ENCODE results near the gene SLC38A1.
"Not testable (repeated sequence)": the region's sequence is repeated elsewhere in the genome, so short reads cannot be mapped to it uniquely, and the experiment has no call there.

SLC38A1 gene

DNA sequence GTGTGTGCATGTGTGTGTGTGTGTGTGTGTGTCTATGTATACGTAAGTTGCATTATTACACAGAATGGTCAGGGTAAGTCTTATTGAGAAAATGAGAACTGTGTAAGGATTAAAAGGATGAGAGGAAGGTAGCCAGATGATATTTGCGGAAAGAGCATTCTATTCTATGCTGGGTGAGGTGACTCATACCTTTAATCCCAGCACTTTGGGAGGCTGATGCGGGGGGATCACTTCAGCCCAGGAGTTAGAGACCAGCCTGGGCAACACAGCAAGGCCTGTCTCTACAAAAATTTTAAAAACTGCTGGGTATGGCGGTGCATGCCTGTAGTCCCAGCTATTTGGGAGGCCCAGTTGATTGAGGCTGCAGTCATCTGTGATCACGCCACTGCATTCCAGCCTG, 103.7 kb downstream of the SLC38A1 start:
- no peaks in the 10 kb centered on the region for H3K9me3 ChIP-seq (ENCODE audit: insufficient read depth, low read length)
- no peaks in the 10 kb centered on the region for H3K4me1 ChIP-seq (ENCODE audit: insufficient read depth, insufficient read length)
- no peak overlapping the region for H3K9ac ChIP-seq (ENCODE audit: insufficient read length, low read depth)
- no peak overlapping the region for H3K4me3 ChIP-seq (ENCODE audit: insufficient read length, low read depth)
- no peak for TF ChIP-seq YY1 (IDR thresholded peaks at IDR 0.05; ENCODE audit: insufficient read depth, insufficient read length)
- TF ChIP-seq SUZ12 (IDR thresholded peaks at IDR 0.05; ENCODE audit: extremely low read depth, insufficient read depth, insufficient read length), result no peak
- TF ChIP-seq ZNF274 (IDR thresholded peaks at IDR 0.05; ENCODE audit: low read depth, low read length), result no peak
- H3K36me3 ChIP-seq (ENCODE audit: insufficient read depth, insufficient read length, low read length), result no peaks in the 10 kb centered on the region
- H3K27me3 ChIP-seq (ENCODE audit: insufficient read depth, insufficient read length), result no peaks in the 10 kb centered on the region
- DNase-seq (ENCODE audit: low read depth, low spot score), result no peak

GRCh38 chr12:46164186-46164761, 104.6 kb downstream of the SLC38A1 start:
- no peaks in the 10 kb centered on the region for H3K36me3 ChIP-seq (ENCODE audit: insufficient read depth, insufficient read length, low read length)
- H3K9me3 ChIP-seq (ENCODE audit: insufficient read depth, low read length), result no peaks in the 10 kb centered on the region
- no peak for DNase-seq (ENCODE audit: low read depth, low spot score)
- H3K9ac ChIP-seq (ENCODE audit: insufficient read length, low read depth), result no peak overlapping the region
- TF ChIP-seq YY1 (IDR thresholded peaks at IDR 0.05; ENCODE audit: insufficient read depth, insufficient read length) (no peak), SUZ12 (IDR thresholded peaks at IDR 0.05; ENCODE audit: extremely low read depth, insufficient read depth, insufficient read length) (no peak), ZNF274 (IDR thresholded peaks at IDR 0.05; ENCODE audit: low read depth, low read length) (no peak)
- no peaks in the 10 kb centered on the region for H3K4me1 ChIP-seq (ENCODE audit: insufficient read depth, insufficient read length)
- no peaks in the 10 kb centered on the region for H3K27me3 ChIP-seq (ENCODE audit: insufficient read depth, insufficient read length)
- no peak overlapping the region for H3K4me3 ChIP-seq (ENCODE audit: insufficient read length, low read depth)

- H3K36me3 ChIP-seq (ENCODE audit: insufficient read depth, insufficient read length, low read length); H3K4me1 ChIP-seq (ENCODE audit: insufficient read depth, insufficient read length); H3K9me3 ChIP-seq (ENCODE audit: insufficient read depth, low read length); H3K27me3 ChIP-seq (ENCODE audit: insufficient read depth, insufficient read length); DNase-seq (ENCODE audit: low read depth, low spot score); H3K4me3 ChIP-seq (ENCODE audit: insufficient read length, low read depth); H3K9ac ChIP-seq (ENCODE audit: insufficient read length, low read depth): not testable (repeated sequence)
Measured at GRCh38 chr12:46162549-46163076, 106.2 kb downstream of the SLC38A1 start.

DNA sequence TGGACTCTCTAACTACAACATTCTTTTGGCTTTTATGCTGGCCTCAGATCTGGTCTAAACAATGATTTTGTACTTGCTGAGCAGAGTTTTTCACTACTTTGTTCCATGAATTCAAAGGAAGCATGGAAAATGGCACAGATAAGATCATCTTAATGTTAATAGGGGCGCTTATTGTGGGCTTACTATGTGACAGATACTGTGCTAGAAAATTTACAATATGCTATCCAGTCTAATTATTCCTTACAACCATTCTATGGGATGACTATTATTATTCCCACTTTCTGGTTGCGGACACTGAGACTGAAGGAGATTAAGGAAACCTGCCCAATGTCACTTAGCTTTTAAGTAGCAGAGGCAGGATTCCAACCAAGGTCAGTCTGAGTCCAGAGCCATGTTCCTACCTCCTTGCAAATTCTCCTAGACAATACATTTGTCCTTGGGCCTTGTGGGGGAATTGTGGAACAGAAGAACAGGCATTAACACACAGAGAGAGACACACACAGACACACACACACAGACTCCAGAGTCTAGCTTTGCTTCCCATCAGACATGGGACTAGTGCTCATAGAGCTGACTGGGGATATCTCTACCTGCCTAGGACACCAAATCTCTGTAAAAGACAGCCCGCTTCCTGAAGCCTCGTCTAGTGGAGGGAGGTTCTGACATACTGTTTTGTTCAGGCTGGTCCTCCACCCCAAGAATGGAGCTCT, 107.7 kb downstream of the SLC38A1 start:
- Histone ChIP-seq H3K9me3 (ENCODE audit: insufficient read depth, low read length) (peaks cover 2% of the 10 kb centered on the region; the same call in 1 of the 2 replicates), H3K9ac (ENCODE audit: insufficient read length, low read depth) (no peak overlapping the region), H3K36me3 (ENCODE audit: insufficient read depth, insufficient read length, low read length) (no peaks in the 10 kb centered on the region), H3K4me3 (ENCODE audit: insufficient read length, low read depth) (no peak overlapping the region), H3K27me3 (ENCODE audit: insufficient read depth, insufficient read length) (no peaks in the 10 kb centered on the region), H3K4me1 (ENCODE audit: insufficient read depth, insufficient read length) (no peaks in the 10 kb centered on the region)
- DNase-seq (ENCODE audit: low read depth, low spot score), result no peak
- TF ChIP-seq YY1 (IDR thresholded peaks at IDR 0.05; ENCODE audit: insufficient read depth, insufficient read length) (no peak), SUZ12 (IDR thresholded peaks at IDR 0.05; ENCODE audit: extremely low read depth, insufficient read depth, insufficient read length) (no peak), ZNF274 (IDR thresholded peaks at IDR 0.05; ENCODE audit: low read depth, low read length) (no peak)

DNA sequence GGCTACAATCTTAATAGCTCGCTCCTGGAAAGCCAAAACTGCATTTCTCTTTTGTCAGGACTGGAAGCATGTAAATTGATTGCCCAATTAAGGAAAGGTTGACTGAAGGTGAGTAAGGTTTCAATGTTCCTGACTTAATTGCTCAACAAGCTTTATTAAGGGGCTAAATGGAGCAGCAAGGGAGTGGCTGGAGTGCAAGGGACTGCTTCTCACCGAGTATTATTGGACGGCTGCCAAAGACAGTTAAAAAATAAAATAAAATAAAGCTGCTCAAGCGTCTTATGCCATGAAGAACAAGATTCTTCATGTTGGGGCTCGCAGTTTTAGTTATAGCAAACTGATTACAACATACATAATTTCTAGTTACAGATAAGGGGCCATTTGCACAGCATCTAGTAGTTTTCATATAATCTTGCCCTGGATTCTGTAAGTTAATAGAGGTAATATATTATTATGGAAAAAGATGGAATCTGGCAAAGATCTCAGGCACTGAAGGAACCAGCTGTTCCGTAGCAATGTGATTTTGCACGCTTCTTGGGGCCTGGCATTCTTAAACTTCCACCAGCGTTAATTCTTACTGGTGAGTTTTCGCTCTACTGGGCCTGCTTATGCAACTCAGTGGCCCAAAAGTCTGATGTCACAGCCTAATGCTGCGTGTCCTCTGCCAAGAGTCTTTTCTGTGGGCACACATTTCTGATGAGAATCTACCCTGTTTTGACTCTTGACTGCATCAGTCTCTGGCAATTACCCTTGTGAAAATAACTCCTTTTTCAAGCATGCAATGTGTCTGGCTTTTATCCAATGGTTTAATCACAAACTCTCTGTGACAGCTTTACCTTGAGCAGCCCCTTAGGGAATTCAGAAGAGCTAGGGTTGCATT, 108.5 kb downstream of the SLC38A1 start:
- H3K27me3 ChIP-seq (ENCODE audit: insufficient read depth, insufficient read length), result no peaks in the 10 kb centered on the region
- H3K4me3 ChIP-seq (ENCODE audit: insufficient read length, low read depth), result no peak overlapping the region
- no peaks in the 10 kb centered on the region for H3K4me1 ChIP-seq (ENCODE audit: insufficient read depth, insufficient read length)
- no peak for TF ChIP-seq YY1 (IDR thresholded peaks at IDR 0.05; ENCODE audit: insufficient read depth, insufficient read length)
- TF ChIP-seq ZNF274 (IDR thresholded peaks at IDR 0.05; ENCODE audit: low read depth, low read length), result no peak
- no peak for TF ChIP-seq SUZ12 (IDR thresholded peaks at IDR 0.05; ENCODE audit: extremely low read depth, insufficient read depth, insufficient read length)
- H3K9me3 ChIP-seq (ENCODE audit: insufficient read depth, low read length), result peaks cover 7% of the 10 kb centered on the region
- no peak overlapping the region for H3K9ac ChIP-seq (ENCODE audit: insufficient read length, low read depth)
- no peaks in the 10 kb centered on the region for H3K36me3 ChIP-seq (ENCODE audit: insufficient read depth, insufficient read length, low read length)
- DNase-seq (ENCODE audit: low read depth, low spot score), result no peak

GRCh38 chr12:46159309-46159901, 109.4 kb downstream of the SLC38A1 start:
- no peak for DNase-seq (ENCODE audit: low read depth, low spot score)

More at GRCh38 chr12:46159309-46159901, 109.4 kb downstream of the SLC38A1 start:
- H3K4me1 ChIP-seq (ENCODE audit: insufficient read depth, insufficient read length), result no peaks in the 10 kb centered on the region
- TF ChIP-seq SUZ12 (IDR thresholded peaks at IDR 0.05; ENCODE audit: extremely low read depth, insufficient read depth, insufficient read length) (no peak), ZNF274 (IDR thresholded peaks at IDR 0.05; ENCODE audit: low read depth, low read length) (no peak), YY1 (IDR thresholded peaks at IDR 0.05; ENCODE audit: insufficient read depth, insufficient read length) (no peak)
- H3K36me3 ChIP-seq (ENCODE audit: insufficient read depth, insufficient read length, low read length), result no peaks in the 10 kb centered on the region
- H3K9me3 ChIP-seq (ENCODE audit: insufficient read depth, low read length), result peaks cover 7% of the 10 kb centered on the region
- no peak overlapping the region for H3K4me3 ChIP-seq (ENCODE audit: insufficient read length, low read depth)
- H3K9ac ChIP-seq (ENCODE audit: insufficient read length, low read depth), result no peak overlapping the region
- H3K27me3 ChIP-seq (ENCODE audit: insufficient read depth, insufficient read length), result no peaks in the 10 kb centered on the region
